GM12891 (cell line): Measurements from ENCODE around the gene ZNF488.

Experiments used
- POLR2A ChIP-seq: IDR thresholded peaks from 2 replicates; pipeline ENCODE4 v1.6.1; 2011; ENCODE audit warnings: low read depth, low read length, control low read depth
- POLR2AphosphoS5 ChIP-seq: IDR thresholded peaks from 2 replicates; pipeline ENCODE4 v1.6.1; 2011; ENCODE audit warnings: low read depth, low read length, control low read depth
- POU2F2 ChIP-seq: IDR thresholded peaks from 2 replicates; pipeline ENCODE4 v1.6.1; 2011; ENCODE audit warnings: low read depth, mild to moderate bottlenecking, control low read depth, low read length, moderate library complexity
- TAF1 ChIP-seq: IDR thresholded peaks from 2 replicates; pipeline ENCODE4 v1.6.1; 2011; ENCODE audit warnings: low read depth, low read length, control low read depth

- TF ChIP-seq POU2F2 (no peak), POLR2A (no peak), POLR2AphosphoS5 (no peak), TAF1 (no peak)
These were observed 2.4 kb downstream of the ZNF488 start for GRCh38 chr10:47381427-47382379.
